Measurements from ENCODE around the gene RTP1. TPM values are rescaled to one million over a fixed set of nuclear protein-coding genes. Genes with fewer than 3 reads are reported as not detected.

The RTP1 gene
- total and polyA plus RNA-seq, 2 experiments from 2014 or later, result 4.4 to 6.3 TPM

DNA sequence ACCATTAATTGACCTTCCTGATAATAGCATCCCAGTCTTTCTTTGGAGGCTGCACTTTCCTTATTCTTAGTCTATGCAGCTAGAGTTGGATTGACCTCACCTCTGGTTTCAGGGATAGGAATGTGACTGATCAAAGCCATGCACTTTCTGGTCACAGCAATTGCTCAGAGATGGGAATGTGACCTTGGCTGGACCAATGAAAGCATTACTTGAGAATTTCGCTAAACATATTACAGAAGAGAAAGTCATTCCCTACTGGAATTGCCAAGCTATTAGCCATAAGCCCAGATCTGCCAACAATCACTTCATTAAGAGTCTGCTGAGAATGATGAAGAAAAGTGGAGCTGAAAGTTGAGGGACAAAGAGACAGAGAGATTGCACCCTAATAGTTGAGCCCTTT, 32.7 kb downstream of the RTP1 start (continued):
- TF ChIP-seq, protein P1, sequence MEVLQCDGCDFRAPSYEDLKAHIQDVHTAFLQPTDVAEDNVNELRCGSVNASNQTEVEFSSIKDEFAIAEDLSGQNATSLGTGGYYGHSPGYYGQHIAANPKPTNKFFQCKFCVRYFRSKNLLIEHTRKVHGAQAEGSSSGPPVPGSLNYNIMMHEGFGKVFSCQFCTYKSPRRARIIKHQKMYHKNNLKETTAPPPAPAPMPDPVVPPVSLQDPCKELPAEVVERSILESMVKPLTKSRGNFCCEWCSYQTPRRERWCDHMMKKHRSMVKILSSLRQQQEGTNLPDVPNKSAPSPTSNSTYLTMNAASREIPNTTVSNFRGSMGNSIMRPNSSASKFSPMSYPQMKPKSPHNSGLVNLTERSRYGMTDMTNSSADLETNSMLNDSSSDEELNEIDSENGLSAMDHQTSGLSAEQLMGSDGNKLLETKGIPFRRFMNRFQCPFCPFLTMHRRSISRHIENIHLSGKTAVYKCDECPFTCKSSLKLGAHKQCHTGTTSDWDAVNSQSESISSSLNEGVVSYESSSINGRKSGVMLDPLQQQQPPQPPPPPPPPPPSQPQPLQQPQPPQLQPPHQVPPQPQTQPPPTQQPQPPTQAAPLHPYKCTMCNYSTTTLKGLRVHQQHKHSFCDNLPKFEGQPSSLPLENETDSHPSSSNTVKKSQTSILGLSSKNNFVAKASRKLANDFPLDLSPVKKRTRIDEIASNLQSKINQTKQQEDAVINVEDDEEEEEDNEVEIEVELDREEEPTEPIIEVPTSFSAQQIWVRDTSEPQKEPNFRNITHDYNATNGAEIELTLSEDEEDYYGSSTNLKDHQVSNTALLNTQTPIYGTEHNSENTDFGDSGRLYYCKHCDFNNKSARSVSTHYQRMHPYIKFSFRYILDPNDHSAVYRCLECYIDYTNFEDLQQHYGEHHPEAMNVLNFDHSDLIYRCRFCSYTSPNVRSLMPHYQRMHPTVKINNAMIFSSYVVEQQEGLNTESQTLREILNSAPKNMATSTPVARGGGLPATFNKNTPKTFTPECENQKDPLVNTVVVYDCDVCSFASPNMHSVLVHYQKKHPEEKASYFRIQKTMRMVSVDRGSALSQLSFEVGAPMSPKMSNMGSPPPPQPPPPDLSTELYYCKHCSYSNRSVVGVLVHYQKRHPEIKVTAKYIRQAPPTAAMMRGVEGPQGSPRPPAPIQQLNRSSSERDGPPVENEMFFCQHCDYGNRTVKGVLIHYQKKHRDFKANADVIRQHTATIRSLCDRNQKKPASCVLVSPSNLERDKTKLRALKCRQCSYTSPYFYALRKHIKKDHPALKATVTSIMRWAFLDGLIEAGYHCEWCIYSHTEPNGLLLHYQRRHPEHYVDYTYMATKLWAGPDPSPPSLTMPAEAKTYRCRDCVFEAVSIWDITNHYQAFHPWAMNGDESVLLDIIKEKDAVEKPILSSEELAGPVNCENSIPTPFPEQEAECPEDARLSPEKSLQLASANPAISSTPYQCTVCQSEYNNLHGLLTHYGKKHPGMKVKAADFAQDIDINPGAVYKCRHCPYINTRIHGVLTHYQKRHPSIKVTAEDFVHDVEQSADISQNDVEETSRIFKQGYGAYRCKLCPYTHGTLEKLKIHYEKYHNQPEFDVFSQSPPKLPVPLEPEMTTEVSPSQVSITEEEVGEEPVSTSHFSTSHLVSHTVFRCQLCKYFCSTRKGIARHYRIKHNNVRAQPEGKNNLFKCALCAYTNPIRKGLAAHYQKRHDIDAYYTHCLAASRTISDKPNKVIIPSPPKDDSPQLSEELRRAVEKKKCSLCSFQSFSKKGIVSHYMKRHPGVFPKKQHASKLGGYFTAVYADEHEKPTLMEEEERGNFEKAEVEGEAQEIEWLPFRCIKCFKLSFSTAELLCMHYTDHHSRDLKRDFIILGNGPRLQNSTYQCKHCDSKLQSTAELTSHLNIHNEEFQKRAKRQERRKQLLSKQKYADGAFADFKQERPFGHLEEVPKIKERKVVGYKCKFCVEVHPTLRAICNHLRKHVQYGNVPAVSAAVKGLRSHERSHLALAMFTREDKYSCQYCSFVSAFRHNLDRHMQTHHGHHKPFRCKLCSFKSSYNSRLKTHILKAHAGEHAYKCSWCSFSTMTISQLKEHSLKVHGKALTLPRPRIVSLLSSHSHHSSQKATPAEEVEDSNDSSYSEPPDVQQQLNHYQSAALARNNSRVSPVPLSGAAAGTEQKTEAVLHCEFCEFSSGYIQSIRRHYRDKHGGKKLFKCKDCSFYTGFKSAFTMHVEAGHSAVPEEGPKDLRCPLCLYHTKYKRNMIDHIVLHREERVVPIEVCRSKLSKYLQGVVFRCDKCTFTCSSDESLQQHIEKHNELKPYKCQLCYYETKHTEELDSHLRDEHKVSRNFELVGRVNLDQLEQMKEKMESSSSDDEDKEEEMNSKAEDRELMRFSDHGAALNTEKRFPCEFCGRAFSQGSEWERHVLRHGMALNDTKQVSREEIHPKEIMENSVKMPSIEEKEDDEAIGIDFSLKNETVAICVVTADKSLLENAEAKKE (CRISPR knock-in tag; IDR thresholded peaks at IDR 0.05), result no peak
- TF ChIP-seq, protein P2, sequence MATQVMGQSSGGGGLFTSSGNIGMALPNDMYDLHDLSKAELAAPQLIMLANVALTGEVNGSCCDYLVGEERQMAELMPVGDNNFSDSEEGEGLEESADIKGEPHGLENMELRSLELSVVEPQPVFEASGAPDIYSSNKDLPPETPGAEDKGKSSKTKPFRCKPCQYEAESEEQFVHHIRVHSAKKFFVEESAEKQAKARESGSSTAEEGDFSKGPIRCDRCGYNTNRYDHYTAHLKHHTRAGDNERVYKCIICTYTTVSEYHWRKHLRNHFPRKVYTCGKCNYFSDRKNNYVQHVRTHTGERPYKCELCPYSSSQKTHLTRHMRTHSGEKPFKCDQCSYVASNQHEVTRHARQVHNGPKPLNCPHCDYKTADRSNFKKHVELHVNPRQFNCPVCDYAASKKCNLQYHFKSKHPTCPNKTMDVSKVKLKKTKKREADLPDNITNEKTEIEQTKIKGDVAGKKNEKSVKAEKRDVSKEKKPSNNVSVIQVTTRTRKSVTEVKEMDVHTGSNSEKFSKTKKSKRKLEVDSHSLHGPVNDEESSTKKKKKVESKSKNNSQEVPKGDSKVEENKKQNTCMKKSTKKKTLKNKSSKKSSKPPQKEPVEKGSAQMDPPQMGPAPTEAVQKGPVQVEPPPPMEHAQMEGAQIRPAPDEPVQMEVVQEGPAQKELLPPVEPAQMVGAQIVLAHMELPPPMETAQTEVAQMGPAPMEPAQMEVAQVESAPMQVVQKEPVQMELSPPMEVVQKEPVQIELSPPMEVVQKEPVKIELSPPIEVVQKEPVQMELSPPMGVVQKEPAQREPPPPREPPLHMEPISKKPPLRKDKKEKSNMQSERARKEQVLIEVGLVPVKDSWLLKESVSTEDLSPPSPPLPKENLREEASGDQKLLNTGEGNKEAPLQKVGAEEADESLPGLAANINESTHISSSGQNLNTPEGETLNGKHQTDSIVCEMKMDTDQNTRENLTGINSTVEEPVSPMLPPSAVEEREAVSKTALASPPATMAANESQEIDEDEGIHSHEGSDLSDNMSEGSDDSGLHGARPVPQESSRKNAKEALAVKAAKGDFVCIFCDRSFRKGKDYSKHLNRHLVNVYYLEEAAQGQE (IDR thresholded peaks at IDR 0.05; ENCODE audit: unreplicated experiment), result no peak
- TF ChIP-seq EZH2phosphoT487 (IDR thresholded peaks at IDR 0.05; ENCODE audit: unreplicated experiment), result no peak

DNA sequence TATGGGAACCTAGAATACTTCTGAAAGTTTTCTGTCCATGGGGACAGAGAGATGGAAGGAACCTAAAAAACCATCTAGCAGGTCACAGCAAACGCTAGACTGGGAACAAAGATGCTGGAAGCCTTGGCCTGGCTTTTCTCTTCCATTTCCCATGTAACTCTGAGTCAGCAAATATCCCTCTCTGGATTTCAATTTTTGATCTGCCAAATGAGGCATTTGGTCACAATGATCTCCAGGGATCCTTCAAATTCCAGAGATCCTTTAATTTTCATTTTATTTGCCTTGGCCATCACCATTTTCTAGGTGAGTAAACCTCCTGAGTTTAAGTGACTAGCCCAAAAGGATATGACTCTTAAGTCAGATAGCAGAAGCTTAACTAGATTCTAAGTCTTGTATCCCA, 39.7 kb downstream of the RTP1 start:
- Mint-ChIP-seq H3K4me3 (no peak overlapping the region), H3K27ac (no peak overlapping the region), H3K27me3 (ENCODE audit: insufficient read depth, low read depth, poor library complexity) (no peaks in the 10 kb centered on the region), H3K36me3 (ENCODE audit: low read depth) (no peaks in the 10 kb centered on the region), H3K9me3 (peaks cover 4% of the 10 kb centered on the region; the same call in 2 of the 3 replicates), H3K4me1 (no peaks in the 10 kb centered on the region)
- Histone ChIP-seq H3K9me2 (ENCODE audit: insufficient read depth) (0 out of 2 replicates have a peak, but pooled peaks cover 18% of the 10 kb centered on the region), H3F3A (replicated peaks; ENCODE audit: low read depth) (no peaks in the 10 kb centered on the region), H3K36me3 (ENCODE audit: insufficient read depth) (no peaks in the 10 kb centered on the region), H2AFZ (no peak overlapping the region), H3K4me1 (ENCODE audit: insufficient read depth) (no peaks in the 10 kb centered on the region), H3K4me3 (no peak overlapping the region), H3K4me2 (no peak overlapping the region), H4K20me1 (replicated peaks; ENCODE audit: insufficient read depth) (no peaks in the 10 kb centered on the region), H3K27ac (ENCODE audit: low read depth) (no peak overlapping the region), H3K79me2 (replicated peaks; ENCODE audit: insufficient read depth) (no peaks in the 10 kb centered on the region), H3K27me3 (ENCODE audit: insufficient read depth) (no peaks in the 10 kb centered on the region)
- DNase-seq (ENCODE audit: low spot score), result no peak
- no peak for ATAC-seq
- TF ChIP-seq EZH2 (IDR thresholded peaks at IDR 0.05; ENCODE audit: low read depth, unreplicated experiment) (no peak), NANOG (IDR thresholded peaks at IDR 0.05; ENCODE audit: borderline replicate concordance) (no peak), POLR2AphosphoS5 (IDR thresholded peaks at IDR 0.05; ENCODE audit: low read depth) (no peak)
- TF ChIP-seq, protein P1 (CRISPR knock-in tag; IDR thresholded peaks at IDR 0.05), result no peak
